GM23338 (cell line): ENCODE data around the gene LAMTOR4.

Source experiments
- CREB1 ChIP-seq: fragments of 250-450 bp; sonication (Bioruptor Pico); IDR thresholded peaks from 2 replicates; pipeline ENCODE4 v1.5.0; 2020; ENCODE audit warnings: low read depth, mild to moderate bottlenecking, moderate library complexity
- EZH2 ChIP-seq: fragments of 200-600 bp; sonication (generic); IDR thresholded peaks from one replicate; pipeline ENCODE4 v1.8.0; 2017; ENCODE audit warnings: antibody characterized with exemption, mild to moderate bottlenecking, low read depth; ENCODE audit not compliant: unreplicated experiment
- EZH2phosphoT487 ChIP-seq: fragments of 200-600 bp; sonication (generic); IDR thresholded peaks from one replicate; pipeline ENCODE4 v1.8.1; 2018; ENCODE audit warnings: antibody characterized with exemption; ENCODE audit not compliant: unreplicated experiment
- JUNB ChIP-seq: IDR thresholded peaks from one replicate; pipeline ENCODE4 v1.6.1; 2016; ENCODE audit warnings: antibody characterized with exemption; ENCODE audit not compliant: unreplicated experiment
- POLR2AphosphoS5 ChIP-seq: IDR thresholded peaks from 2 replicates; pipeline ENCODE4 v1.6.1; 2016; ENCODE audit warnings: antibody characterized with exemption, low read depth
- ZNF114 ChIP-seq: fragments of 250-450 bp; sonication (Bioruptor Pico); IDR thresholded peaks from 2 replicates; pipeline ENCODE4 v1.5.0; 2020; ENCODE audit warnings: mild to moderate bottlenecking, moderate library complexity
- ZNF331 ChIP-seq: fragments of 250-450 bp; sonication (Bioruptor Pico); IDR thresholded peaks from 2 replicates; pipeline ENCODE4 v1.5.0; 2020; ENCODE audit warnings: low read depth, mild to moderate bottlenecking, moderate library complexity
- TF ChIP-seq, protein P1 (sequence below), 2 experiments: fragments of 200-600 bp in 1 of 2; sonication (generic) in 1 of 2; conservative IDR thresholded peaks; 2 replicates each; pipeline versions ENCODE4 v1.5.1 to v1.6.1; 2016 to 2017; ENCODE audit warnings: antibody characterized with exemption in 2 of 2, low read depth in 2 of 2, mild to moderate bottlenecking in 2 of 2, moderate library complexity in 1 of 2
- TF ChIP-seq, protein P2 (sequence below): IDR thresholded peaks from one replicate; pipeline ENCODE4 v1.6.1; 2018; ENCODE audit warnings: antibody characterized with exemption; ENCODE audit not compliant: unreplicated experiment
- TF ChIP-seq, protein P3 (sequence below): IDR thresholded peaks from 2 replicates; pipeline ENCODE4 v1.6.1; 2016; ENCODE audit warnings: antibody characterized with exemption

DNA sequence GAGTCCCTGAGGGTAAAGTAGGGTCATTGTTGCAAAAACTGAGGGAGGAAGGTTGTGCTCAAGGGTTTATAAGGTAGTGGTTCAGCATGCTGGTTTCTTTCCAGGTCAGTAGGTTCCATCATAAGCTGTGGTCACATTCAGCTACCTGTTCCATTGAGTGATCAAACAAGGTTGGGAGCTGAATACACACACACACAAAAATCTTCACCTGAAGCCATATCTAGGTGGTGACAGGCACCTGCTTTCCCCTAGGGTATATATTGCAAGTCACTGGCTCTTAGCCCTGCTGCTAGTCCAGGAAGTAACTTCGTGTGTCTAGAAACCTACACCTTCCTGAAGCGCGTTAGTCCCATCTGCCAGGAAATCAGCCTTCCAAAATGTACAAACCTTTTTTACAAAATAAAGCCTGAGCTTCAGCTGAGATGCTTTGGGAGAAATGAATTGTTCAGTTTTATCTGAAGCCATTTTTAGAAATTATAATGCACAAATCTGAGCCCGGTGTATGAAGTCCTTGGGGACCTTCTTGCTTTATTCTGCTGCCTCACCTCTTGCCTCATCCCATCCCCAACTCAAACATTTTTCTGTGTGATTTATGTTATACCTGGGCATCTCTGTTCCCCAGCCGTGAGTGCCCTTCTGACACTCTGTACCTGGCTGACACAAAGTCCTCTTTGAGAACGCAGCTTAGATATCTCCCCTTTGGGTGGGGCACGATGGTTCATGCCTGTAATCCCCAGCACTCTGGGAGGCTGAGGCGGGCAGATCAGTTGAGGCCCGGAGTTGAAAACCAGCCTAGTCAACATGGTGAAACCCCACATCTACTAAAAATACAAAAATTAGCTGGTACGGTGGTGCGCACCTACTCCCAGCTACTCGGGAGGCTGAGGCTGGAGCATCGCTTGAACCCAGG lies 10.6 kb upstream of the LAMTOR4 start:
- TF ChIP-seq, protein P1, sequence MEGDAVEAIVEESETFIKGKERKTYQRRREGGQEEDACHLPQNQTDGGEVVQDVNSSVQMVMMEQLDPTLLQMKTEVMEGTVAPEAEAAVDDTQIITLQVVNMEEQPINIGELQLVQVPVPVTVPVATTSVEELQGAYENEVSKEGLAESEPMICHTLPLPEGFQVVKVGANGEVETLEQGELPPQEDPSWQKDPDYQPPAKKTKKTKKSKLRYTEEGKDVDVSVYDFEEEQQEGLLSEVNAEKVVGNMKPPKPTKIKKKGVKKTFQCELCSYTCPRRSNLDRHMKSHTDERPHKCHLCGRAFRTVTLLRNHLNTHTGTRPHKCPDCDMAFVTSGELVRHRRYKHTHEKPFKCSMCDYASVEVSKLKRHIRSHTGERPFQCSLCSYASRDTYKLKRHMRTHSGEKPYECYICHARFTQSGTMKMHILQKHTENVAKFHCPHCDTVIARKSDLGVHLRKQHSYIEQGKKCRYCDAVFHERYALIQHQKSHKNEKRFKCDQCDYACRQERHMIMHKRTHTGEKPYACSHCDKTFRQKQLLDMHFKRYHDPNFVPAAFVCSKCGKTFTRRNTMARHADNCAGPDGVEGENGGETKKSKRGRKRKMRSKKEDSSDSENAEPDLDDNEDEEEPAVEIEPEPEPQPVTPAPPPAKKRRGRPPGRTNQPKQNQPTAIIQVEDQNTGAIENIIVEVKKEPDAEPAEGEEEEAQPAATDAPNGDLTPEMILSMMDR (conservative IDR thresholded peaks at IDR 0.05; ENCODE audit: low read depth in 2 of 2): no peak
- TF ChIP-seq ZNF331 (CRISPR knock-in tag) (no peak), EZH2 (no peak), EZH2phosphoT487 (no peak), POLR2AphosphoS5 (no peak), CREB1 (no peak), ZNF114 (no peak), JUNB (no peak)
- TF ChIP-seq, protein P2, sequence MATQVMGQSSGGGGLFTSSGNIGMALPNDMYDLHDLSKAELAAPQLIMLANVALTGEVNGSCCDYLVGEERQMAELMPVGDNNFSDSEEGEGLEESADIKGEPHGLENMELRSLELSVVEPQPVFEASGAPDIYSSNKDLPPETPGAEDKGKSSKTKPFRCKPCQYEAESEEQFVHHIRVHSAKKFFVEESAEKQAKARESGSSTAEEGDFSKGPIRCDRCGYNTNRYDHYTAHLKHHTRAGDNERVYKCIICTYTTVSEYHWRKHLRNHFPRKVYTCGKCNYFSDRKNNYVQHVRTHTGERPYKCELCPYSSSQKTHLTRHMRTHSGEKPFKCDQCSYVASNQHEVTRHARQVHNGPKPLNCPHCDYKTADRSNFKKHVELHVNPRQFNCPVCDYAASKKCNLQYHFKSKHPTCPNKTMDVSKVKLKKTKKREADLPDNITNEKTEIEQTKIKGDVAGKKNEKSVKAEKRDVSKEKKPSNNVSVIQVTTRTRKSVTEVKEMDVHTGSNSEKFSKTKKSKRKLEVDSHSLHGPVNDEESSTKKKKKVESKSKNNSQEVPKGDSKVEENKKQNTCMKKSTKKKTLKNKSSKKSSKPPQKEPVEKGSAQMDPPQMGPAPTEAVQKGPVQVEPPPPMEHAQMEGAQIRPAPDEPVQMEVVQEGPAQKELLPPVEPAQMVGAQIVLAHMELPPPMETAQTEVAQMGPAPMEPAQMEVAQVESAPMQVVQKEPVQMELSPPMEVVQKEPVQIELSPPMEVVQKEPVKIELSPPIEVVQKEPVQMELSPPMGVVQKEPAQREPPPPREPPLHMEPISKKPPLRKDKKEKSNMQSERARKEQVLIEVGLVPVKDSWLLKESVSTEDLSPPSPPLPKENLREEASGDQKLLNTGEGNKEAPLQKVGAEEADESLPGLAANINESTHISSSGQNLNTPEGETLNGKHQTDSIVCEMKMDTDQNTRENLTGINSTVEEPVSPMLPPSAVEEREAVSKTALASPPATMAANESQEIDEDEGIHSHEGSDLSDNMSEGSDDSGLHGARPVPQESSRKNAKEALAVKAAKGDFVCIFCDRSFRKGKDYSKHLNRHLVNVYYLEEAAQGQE: no peak
- TF ChIP-seq, protein P3, sequence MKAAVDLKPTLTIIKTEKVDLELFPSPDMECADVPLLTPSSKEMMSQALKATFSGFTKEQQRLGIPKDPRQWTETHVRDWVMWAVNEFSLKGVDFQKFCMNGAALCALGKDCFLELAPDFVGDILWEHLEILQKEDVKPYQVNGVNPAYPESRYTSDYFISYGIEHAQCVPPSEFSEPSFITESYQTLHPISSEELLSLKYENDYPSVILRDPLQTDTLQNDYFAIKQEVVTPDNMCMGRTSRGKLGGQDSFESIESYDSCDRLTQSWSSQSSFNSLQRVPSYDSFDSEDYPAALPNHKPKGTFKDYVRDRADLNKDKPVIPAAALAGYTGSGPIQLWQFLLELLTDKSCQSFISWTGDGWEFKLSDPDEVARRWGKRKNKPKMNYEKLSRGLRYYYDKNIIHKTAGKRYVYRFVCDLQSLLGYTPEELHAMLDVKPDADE: no peak
